ENCODE data around the gene MED29.
"Not testable (repeated sequence)": the region's sequence is repeated elsewhere in the genome, so short reads cannot be mapped to it uniquely, and the experiment has no call there.

MED29 gene

DNA sequence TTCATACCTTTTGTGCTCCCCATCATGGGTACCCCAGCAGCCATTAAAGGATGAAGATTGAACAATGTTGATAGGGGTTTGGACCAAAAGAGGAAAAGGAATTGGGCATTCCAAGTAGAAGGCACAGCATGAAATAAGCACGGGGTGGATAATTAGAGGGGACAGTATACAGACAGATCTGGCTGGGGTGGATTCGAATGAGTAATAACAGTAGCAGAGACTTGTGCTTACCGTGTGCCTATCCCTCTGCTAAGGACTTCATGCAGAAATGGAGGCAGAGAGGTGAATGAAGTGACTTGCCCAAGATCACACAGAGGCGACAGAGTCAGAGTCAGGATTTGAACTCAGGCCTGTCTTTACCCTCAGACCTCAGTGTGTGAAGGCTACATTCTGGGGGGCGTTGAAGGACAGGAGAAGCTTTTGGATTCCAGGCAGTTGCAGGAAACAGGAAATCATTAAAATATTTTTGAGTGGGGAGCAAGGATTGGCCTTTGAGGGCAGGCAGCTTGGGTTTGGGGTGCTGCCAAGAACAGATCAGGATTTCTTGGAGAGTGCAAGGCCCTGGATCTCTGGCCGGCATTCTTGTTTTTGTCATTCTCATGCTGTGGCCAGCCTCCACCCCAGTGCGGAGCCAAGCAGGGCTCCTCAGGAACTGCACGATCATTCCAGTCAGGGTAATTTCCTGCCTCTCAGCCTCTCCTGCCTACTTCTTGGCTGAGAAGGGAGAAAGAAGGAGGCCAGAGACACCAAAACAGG is 19.0 kb upstream of the MED29 start:
- DNase-seq, result no peak

DNA sequence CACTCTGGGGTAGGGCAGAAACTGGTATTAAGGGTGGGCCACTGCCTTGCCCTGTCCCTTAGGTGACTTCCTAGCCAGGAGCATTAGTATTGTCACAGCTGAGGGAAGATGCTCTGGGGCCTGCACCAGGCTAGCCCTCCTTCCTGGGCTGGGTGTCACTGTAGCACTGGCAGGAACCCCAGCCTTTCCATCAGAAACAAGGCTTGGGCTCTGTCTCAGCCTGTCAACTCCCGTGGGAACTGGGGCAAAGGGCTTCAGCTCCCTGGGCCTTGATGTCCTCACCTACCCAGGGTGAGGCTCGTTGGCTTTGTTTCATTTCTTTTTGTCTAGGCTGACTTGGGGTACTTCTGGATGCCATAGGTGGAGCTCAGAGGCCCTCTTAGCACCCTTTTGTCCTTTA is 18.2 kb upstream of the MED29 start:
- DNase-seq, result no peak

DNA sequence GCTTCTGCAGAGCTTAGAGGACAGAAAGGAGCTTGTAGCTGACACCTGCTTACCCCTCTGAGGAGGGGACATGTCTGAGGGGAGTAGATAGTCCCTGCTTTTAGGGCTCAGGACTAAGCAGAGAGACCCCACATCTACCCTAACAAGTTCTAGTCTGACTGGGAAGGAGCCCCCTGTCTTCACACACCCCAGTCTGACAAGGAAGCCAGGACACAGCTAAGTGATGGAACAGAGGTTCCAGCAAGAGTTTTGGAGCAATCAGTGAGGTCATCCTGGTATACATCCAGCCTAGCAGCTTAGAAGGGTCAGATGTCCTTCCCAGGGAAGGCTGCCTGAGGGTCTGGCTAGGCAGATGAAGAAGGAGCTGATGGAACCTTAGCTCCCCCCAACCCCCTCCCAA is 15.2 kb upstream of the MED29 start:
- DNase-seq, result no peak

- DNase-seq, result no peak
These were observed 13.5 kb upstream of the MED29 start for GRCh38 chr19:39377373-39378362.

- DNase-seq, result not testable (repeated sequence)
These were observed 11.8 kb upstream of the MED29 start for GRCh38 chr19:39379366-39379765.

DNA sequence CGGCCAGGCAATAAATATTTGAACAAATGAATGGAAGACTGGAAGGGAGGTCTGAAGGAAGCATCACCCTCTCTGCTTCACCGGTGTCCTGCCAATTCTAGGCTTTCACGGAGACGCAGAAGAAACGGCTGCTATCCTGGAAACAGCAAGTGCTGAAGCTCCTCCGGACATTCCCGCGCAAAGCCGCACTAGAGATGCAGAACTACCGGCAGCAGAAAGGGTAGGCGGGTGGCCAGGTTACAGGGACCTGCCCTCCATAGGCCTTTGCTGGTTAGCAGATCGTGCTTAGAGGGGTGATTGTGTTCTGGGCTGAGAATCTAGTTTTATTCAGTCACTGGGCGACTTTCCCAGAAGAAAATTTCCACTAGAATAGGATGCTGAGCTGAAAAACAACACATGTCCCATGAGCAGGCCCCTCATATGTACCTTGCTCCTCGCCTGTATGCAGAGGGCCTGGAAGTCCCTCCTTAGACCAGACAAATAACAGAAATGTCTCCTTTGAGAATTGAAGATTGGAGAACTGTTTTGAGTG is 11.2 kb upstream of the MED29 start:
- no peak for DNase-seq

DNA sequence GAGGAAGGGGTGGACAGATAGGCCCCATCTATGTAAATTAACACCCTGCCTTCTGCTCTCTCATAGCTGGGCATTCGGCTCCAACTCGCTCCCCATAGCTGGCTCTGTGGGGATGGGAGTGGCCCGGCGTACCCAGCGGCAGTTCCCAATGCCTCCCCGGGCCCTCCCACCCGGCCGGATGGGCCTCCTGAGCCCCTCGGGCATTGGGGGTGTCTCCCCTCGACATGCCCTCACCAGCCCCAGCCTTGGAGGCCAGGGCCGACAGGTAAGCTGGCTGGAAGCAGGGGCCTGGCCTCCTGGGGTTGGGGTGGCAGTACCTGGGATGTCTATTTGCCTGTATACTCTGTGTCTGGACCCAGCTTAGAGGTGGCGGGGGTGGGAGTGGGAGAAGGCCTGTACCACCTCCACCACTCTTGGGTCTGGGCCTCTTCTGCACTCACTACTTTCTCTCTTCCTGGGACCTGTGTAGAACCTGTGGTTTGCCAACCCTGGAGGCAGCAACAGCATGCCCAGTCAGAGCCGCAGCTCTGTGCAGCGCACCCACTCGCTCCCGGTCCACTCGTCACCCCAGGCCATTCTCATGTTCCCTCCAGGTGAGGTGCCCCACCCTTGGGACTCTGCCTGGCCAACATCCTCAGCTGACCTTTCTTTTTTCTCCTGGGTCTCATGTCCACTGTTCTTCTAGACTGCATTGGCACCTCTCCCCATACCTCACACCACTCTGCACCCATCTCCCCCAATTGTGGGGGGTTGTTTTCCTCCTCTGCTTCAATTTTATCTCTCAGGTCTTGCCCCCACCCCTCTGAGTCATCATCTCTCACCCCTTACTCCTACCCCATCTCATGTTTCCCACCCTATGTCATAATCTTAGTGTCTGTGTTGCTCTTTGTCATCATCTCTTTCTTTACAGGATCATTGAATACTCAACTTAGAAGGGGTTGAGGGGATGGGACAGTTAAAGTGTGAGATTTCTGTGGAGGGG is 10.4 kb upstream of the MED29 start:
- DNase-seq, result no peak

GRCh38 chr19:39381910-39382611 is 9.1 kb upstream of the MED29 start:
- no peak for DNase-seq

DNA sequence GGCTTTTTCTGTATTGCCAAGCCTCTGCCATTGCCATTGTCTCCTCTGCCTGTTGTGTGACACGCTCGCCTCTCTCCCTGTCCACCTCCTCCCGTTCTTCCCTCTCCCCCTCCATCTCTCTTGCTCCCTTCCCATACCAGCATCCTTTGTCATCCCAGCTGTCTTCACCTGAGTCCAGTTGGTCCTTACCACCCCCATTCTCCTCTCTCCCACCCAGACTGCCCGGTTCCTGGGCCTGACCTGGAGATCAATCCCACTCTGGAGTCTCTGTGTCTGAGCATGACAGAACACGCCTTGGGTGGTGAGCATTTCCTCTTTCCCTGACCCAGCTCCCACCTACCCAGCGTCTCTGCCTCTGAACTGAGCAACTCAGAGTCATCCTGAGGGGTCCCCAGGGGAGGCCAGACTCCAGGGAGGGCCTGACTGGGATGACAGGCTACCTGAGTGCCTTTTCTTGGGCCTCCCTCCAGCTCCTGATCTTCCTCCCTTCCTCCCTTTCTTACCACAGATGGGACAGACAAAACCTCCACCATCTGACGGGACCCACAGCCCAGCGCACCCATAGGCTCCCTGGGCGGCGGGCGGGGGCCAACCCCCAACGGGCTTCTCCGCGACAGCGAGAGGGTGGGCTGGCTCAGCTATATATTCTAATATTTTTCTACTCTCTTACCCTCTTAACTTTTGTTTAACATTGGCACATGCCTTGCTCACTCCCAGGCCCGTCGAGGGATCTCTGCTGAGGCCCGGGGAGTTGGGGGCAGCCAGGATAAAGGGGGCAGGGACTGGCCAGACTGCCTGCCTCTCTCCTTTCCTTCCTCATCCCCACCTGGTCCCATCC is 8.0 kb upstream of the MED29 start:
- DNase-seq, result no peak

DNA sequence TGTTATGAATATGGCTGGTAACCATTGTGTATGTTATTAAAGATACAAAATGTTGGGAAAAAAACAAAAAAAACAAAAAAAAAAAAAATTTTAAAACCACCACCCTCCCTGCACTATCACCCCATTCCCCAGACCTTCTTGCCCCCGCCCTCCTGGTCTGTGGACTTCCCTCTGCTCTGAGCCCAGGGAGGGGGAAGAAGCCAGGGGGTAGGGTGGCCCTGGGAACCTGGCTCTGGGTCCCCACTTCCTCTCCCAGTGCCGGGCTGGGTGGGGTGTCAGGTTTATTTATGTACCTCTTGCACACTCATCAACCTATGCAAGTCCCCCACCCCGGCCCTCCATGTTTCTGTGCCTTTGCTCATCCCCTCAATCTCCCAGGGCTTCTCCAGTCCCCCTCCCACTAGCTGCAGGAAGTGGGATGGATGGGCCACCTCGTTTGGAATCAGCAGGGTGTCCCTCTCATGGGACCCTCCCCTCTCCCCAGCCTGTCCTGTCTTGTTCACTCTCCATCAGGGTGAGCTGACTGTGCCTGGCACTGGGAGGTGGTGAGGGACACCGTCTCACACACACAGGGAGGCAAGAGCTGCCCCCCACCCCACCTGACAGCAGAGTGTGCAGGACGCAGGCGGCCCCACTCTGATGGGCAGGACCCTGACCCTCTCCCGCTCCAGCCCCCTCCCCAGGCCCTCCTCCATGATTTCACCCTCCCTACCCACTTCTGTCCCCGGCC is 6.2 kb upstream of the MED29 start:
- DNase-seq, result no peak

DNA sequence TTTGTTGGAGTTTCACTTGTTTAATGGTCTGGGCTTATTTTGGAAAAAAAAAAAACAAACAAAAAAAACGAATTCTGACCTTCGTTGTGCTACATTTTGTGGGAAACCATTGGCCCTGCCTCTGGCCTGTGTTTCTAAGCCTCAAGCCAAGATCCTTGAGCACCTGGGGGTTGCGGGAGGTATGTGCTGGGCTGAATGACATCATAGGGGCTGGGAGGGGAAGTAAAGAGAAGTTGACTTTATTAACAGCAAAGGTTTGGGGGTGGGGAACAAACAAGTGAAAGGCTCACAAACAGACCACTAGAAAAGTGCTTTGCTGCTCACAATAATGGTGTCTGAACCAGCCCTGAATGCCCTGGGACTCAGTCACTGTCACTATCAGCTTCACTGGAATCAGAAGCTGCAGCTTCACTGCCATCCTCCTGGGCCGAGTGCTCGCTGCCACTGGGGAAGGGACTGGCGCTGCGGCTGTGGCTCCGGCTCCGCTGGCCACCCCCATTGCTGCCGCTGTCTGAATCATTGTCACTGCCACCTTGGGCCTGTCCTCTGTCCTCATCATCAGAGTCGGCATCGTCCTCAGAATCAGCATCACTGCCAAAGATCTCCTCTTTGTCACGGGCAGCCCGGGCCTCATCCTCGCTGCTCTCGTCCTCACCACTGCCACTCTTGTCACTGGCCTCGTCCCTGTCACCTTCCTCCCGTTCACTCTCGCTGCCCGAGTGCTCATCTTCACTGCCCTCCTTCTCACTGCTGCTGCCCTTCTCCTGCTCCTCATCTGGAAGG is 5.4 kb upstream of the MED29 start:
- DNase-seq, result no peak

DNA sequence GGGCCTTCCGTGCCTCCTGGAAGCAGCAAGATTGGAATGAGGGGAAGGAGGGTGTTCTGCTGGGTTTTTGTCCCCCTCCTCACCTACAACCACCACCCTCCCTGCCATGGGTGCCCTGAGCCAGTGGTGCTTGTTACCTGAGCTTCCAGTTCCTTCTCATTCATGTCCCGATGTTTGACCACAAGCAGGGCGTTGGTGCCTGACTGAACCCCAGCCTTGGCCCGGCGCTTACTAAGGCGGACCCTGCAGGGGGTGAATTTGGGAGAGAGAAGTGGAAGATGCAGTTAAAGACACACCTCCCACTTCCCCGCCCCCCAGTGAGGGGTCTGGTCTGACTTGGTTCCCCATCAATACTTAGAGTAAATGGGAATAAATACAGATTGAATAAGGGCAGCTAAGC is 4.6 kb upstream of the MED29 start:
- DNase-seq, result no peak

GRCh38 chr19:39388657-39389056 is 2.5 kb upstream of the MED29 start:
- DNase-seq, result no peak

GRCh38 chr19:39389631-39390414 is 1.4 kb upstream of the MED29 start:
- DNase-seq, result no peak

DNA sequence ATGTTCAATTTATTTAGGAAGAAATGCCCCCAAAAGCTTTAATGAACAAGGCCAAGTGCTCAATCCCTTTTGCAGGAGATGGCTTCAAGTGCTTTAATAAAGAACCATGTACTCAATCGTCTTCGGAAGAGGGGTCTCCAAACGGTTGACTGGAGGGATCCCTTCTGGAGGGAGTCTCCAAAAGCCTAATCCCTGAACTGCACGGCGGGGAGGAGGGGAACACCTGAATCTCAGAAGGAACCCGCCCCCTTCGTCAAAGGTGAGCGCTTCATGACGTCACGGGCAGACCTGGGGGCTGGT is 777 bp upstream of the MED29 start:
- no peak for DNase-seq

- DNase-seq, result peak; percentile 48
These were observed 6.5 kb downstream of the MED29 start for GRCh38 chr19:39397360-39398296.

GRCh38 chr19:39398297-39398864 is 7.2 kb downstream of the MED29 start:
- no peak for DNase-seq

Data from NCI-H1105 treated with DMSO at 0.1 percent for 48 hours (cell line).